OCI-LY1 (cell line): ENCODE data around the gene STX18.

Source experiments
- EZH2 ChIP-seq: fragments of 200-600 bp; sonication (generic), shearing (Covaris generic); IDR thresholded peaks from 2 replicates; pipeline ENCODE4 v1.8.0; 2017; ENCODE audit warnings: borderline replicate concordance, mixed run types, mild to moderate bottlenecking, antibody characterized with exemption, low read length, moderate library complexity, mixed read lengths
- TF ChIP-seq, protein P1 (sequence below): fragments of 200-600 bp; sonication (generic), shearing (Covaris generic); IDR thresholded peaks from 2 replicates; pipeline ENCODE4 v1.5.1; 2017; ENCODE audit warnings: mild to moderate bottlenecking, antibody characterized with exemption, low read length, moderate library complexity, mixed read lengths

DNA sequence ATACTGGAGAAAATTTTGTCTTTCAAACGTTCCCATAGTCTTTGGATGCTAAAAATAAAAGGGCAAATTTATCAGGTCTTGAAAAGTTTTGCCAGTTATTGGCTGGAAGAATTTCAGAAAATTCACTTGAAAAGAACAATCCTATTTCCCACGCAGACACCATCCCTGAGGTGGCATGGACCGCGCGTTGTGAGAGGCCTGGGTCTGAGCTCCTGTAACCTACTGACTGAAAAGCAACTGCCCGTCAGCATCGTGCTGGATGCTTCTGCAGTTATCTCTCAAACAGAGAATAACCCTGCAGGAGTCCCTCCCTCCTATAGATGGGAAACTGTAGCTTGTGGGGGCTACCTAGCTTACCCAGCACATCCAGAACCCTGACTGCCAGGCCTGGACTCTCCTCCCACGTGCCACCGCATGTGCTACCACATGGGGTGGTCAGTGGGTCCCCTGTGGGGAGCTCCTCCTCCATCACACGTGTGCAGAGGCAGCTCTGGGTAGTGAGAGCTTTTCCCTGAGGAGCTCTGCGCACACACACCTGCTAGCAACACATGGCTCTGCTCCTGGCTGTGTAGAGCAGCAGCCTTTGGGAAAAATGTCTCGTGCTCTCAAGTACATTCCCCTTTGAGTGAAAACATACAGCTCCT is 118.9 kb downstream of the STX18 start:
- TF ChIP-seq EZH2 = no peak
- TF ChIP-seq, protein P1, sequence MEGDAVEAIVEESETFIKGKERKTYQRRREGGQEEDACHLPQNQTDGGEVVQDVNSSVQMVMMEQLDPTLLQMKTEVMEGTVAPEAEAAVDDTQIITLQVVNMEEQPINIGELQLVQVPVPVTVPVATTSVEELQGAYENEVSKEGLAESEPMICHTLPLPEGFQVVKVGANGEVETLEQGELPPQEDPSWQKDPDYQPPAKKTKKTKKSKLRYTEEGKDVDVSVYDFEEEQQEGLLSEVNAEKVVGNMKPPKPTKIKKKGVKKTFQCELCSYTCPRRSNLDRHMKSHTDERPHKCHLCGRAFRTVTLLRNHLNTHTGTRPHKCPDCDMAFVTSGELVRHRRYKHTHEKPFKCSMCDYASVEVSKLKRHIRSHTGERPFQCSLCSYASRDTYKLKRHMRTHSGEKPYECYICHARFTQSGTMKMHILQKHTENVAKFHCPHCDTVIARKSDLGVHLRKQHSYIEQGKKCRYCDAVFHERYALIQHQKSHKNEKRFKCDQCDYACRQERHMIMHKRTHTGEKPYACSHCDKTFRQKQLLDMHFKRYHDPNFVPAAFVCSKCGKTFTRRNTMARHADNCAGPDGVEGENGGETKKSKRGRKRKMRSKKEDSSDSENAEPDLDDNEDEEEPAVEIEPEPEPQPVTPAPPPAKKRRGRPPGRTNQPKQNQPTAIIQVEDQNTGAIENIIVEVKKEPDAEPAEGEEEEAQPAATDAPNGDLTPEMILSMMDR = no peak
